ENCODE measurements around the gene UBE3D. TPM values are rescaled to one million over a fixed set of nuclear protein-coding genes. Genes with fewer than 3 reads are reported as not detected.

UBE3D gene
- total and polyA plus RNA-seq, 10 donors, result 3.8 to 20.6 (median 8.1) TPM

GRCh38 chr6:82906489-82906888, 159.2 kb downstream of the UBE3D start:
- Histone ChIP-seq H3K27me3 (replicated peaks in 1 of 7) (no peaks in the 10 kb centered on the region), H3K36me3 (no peaks in the 10 kb centered on the region), H3K27ac (no peak overlapping the region), H3K4me3 (no peak overlapping the region), H3K4me1 (no peaks in the 10 kb centered on the region), H3K9me3 (no peaks in the 10 kb centered on the region)
- DNase-seq, result no peak
- TF ChIP-seq POLR2A (IDR thresholded peaks at IDR 0.05), result no peak
- intact Hi-C loops (cut with DNase I; ENCODE audit: low total_unique reads), result no loop called here

- intact Hi-C loops (cut with DNase I; ENCODE audit: low total_unique reads), result no loop called here
- H3K27me3 ChIP-seq (replicated peaks in 1 of 7), result no peaks in the 10 kb centered on the region
- no peak for DNase-seq
- H3K9me3 ChIP-seq, result no peaks in the 10 kb centered on the region
- no peaks in the 10 kb centered on the region for H3K4me1 ChIP-seq
- no peak for TF ChIP-seq POLR2AphosphoS5 (IDR thresholded peaks at IDR 0.05)
- TF ChIP-seq CTCF (IDR thresholded peaks at IDR 0.05 in 8 of 11, conservative IDR thresholded peaks at IDR 0.05 in 3 of 11), result no peak
- TF ChIP-seq POLR2A (IDR thresholded peaks at IDR 0.05), result no peak
- no peaks in the 10 kb centered on the region for H3K36me3 ChIP-seq
- H3K4me3 ChIP-seq, result no peak overlapping the region
- 90 to 97% (median 93%) methylated on average over 1 of the region's 1 CpG for WGBS, 5 donors
- no peak overlapping the region for H3K27ac ChIP-seq
Observed at GRCh38 chr6:82904860-82905259, 160.8 kb downstream of the UBE3D start.

GRCh38 chr6:82904257-82904656, 161.4 kb downstream of the UBE3D start:
- Histone ChIP-seq H3K9me3 (no peaks in the 10 kb centered on the region), H3K27ac (no peak overlapping the region), H3K27me3 (replicated peaks in 1 of 7) (no peaks in the 10 kb centered on the region), H3K4me1 (no peaks in the 10 kb centered on the region), H3K4me3 (no peak overlapping the region), H3K36me3 (no peaks in the 10 kb centered on the region)
- TF ChIP-seq CTCF (IDR thresholded peaks at IDR 0.05 in 8 of 11, conservative IDR thresholded peaks at IDR 0.05 in 3 of 11) (no peak), POLR2A (IDR thresholded peaks at IDR 0.05) (no peak)
- intact Hi-C loops (cut with DNase I; ENCODE audit: low total_unique reads), result no loop called here
- no peak for DNase-seq
- 82 to 91% (median 87%) methylated on average over 4 of the region's 4 CpGs for WGBS, 5 donors

- intact Hi-C loops (cut with DNase I; ENCODE audit: low total_unique reads), result no loop called here
- TF ChIP-seq CTCF (IDR thresholded peaks at IDR 0.05 in 8 of 11, conservative IDR thresholded peaks at IDR 0.05 in 3 of 11) (no peak), POLR2AphosphoS5 (IDR thresholded peaks at IDR 0.05) (no peak), POLR2A (IDR thresholded peaks at IDR 0.05) (no peak)
- Histone ChIP-seq H3K4me1 (no peaks in the 10 kb centered on the region), H3K27me3 (replicated peaks in 1 of 7) (no peaks in the 10 kb centered on the region), H3K4me3 (no peak overlapping the region), H3K36me3 (no peaks in the 10 kb centered on the region), H3K9me3 (no peaks in the 10 kb centered on the region), H3K27ac (no peak overlapping the region)
- 70 to 89% (median 88%) methylated on average over 2 of the region's 2 CpGs for WGBS, 5 donors
- no peak for DNase-seq
Observed at GRCh38 chr6:82902290-82902689, 163.4 kb downstream of the UBE3D start.

GRCh38 chr6:82894653-82895259, 170.9 kb downstream of the UBE3D start:
- no peak for DNase-seq
- Histone ChIP-seq H3K36me3 (peaks cover 0 to 23% (median 0%) of the 10 kb centered on the region in 6 donors), H3K27ac (no peak overlapping the region), H3K4me3 (no peak overlapping the region), H3K9me3 (no peaks in the 10 kb centered on the region), H3K4me1 (no peaks in the 10 kb centered on the region), H3K27me3 (replicated peaks in 1 of 7) (no peaks in the 10 kb centered on the region)
- TF ChIP-seq CTCF (IDR thresholded peaks at IDR 0.05 in 8 of 11, conservative IDR thresholded peaks at IDR 0.05 in 3 of 11) (no peak), POLR2A (IDR thresholded peaks at IDR 0.05) (no peak), POLR2AphosphoS5 (IDR thresholded peaks at IDR 0.05) (no peak)
- WGBS, 5 donors, result 78 to 87% (median 83%) methylated on average over 6 of the region's 6 CpGs
- intact Hi-C loops (cut with DNase I; ENCODE audit: low total_unique reads), result no loop called here
